ENCODE data around the gene CIDEC. TPM values are rescaled to one million over a fixed set of nuclear protein-coding genes. Genes with fewer than 3 reads are reported as not detected.
"Not testable (repeated sequence)": the region's sequence is repeated elsewhere in the genome, so short reads cannot be mapped to it uniquely, and the experiment has no call there.

Gene CIDEC
- total RNA-seq, 1 donor, result not detected

GRCh38 chr3:9848860-9849259, 31.2 kb downstream of the CIDEC start:
- H3K36me3 ChIP-seq (ENCODE audit: insufficient read depth, low read length); H3K4me3 ChIP-seq (ENCODE audit: insufficient read depth, low read length); DNase-seq (ENCODE audit: insufficient read length, low spot score, missing footprints); H3K27ac ChIP-seq (ENCODE audit: low read depth, low read length); H4K20me1 ChIP-seq (ENCODE audit: insufficient read depth, low read length); H2AFZ ChIP-seq (ENCODE audit: low read length); H3K79me2 ChIP-seq (ENCODE audit: insufficient read depth, low read length); H3K4me2 ChIP-seq (ENCODE audit: insufficient read depth, low read length); H3K4me1 ChIP-seq (ENCODE audit: insufficient read depth, low read length); H3K9me3 ChIP-seq (ENCODE audit: low read depth, low read length); H3K27me3 ChIP-seq (ENCODE audit: insufficient read depth, low read length): not testable (repeated sequence)
- TF ChIP-seq CTCF (IDR thresholded peaks at IDR 0.05; ENCODE audit: extremely low read depth, low read depth, low read length), result peak; percentile 45

- not testable (repeated sequence) for H3K4me3 ChIP-seq (ENCODE audit: insufficient read depth, low read length); H3K9me3 ChIP-seq (ENCODE audit: low read depth, low read length); H4K20me1 ChIP-seq (ENCODE audit: insufficient read depth, low read length); H3K4me1 ChIP-seq (ENCODE audit: insufficient read depth, low read length); DNase-seq (ENCODE audit: insufficient read length, low spot score, missing footprints); H3K27me3 ChIP-seq (ENCODE audit: insufficient read depth, low read length); H3K36me3 ChIP-seq (ENCODE audit: insufficient read depth, low read length); H3K4me2 ChIP-seq (ENCODE audit: insufficient read depth, low read length); H2AFZ ChIP-seq (ENCODE audit: low read length); H3K79me2 ChIP-seq (ENCODE audit: insufficient read depth, low read length); H3K27ac ChIP-seq (ENCODE audit: low read depth, low read length)
These were observed 32.2 kb downstream of the CIDEC start for GRCh38 chr3:9847870-9848269.

GRCh38 chr3:9846931-9847488, 33.0 kb downstream of the CIDEC start:
- Histone ChIP-seq H3K4me3 (ENCODE audit: insufficient read depth, low read length) (no peak overlapping the region), H3K9me3 (ENCODE audit: low read depth, low read length) (no peaks in the 10 kb centered on the region), H4K20me1 (ENCODE audit: insufficient read depth, low read length) (peaks cover 3% of the 10 kb centered on the region), H3K27ac (ENCODE audit: low read depth, low read length) (no peak overlapping the region), H3K4me2 (ENCODE audit: insufficient read depth, low read length) (no peak overlapping the region), H3K27me3 (ENCODE audit: insufficient read depth, low read length) (no peaks in the 10 kb centered on the region), H3K36me3 (ENCODE audit: insufficient read depth, low read length) (peaks cover 4% of the 10 kb centered on the region), H3K4me1 (ENCODE audit: insufficient read depth, low read length) (peaks cover 13% of the 10 kb centered on the region), H3K79me2 (ENCODE audit: insufficient read depth, low read length) (peaks cover 11% of the 10 kb centered on the region), H2AFZ (ENCODE audit: low read length) (no peak overlapping the region)
- no peak for TF ChIP-seq CTCF (IDR thresholded peaks at IDR 0.05; ENCODE audit: extremely low read depth, low read depth, low read length)
- DNase-seq (ENCODE audit: insufficient read length, low spot score, missing footprints), result no peak

- DNase-seq (ENCODE audit: insufficient read length, low spot score, missing footprints), result peak; percentile 22
- no peak overlapping the region for H3K4me3 ChIP-seq (ENCODE audit: insufficient read depth, low read length)
- peaks cover 6% of the 10 kb centered on the region for H4K20me1 ChIP-seq (ENCODE audit: insufficient read depth, low read length)
- H3K27ac ChIP-seq (ENCODE audit: low read depth, low read length), result no peak overlapping the region
- H3K36me3 ChIP-seq (ENCODE audit: insufficient read depth, low read length), result peaks cover 12% of the 10 kb centered on the region
- H3K4me2 ChIP-seq (ENCODE audit: insufficient read depth, low read length), result no peak overlapping the region
- peaks cover 13% of the 10 kb centered on the region for H3K4me1 ChIP-seq (ENCODE audit: insufficient read depth, low read length)
- no peak overlapping the region for H2AFZ ChIP-seq (ENCODE audit: low read length)
- H3K27me3 ChIP-seq (ENCODE audit: insufficient read depth, low read length), result no peaks in the 10 kb centered on the region
- no peaks in the 10 kb centered on the region for H3K9me3 ChIP-seq (ENCODE audit: low read depth, low read length)
- peaks cover 11% of the 10 kb centered on the region for H3K79me2 ChIP-seq (ENCODE audit: insufficient read depth, low read length)
- TF ChIP-seq CTCF (IDR thresholded peaks at IDR 0.05; ENCODE audit: extremely low read depth, low read depth, low read length), result no peak
These were observed 33.8 kb downstream of the CIDEC start for GRCh38 chr3:9846231-9846630.

All from osteoblast (primary cell).